ENCODE results near the gene TPST2. TPM values are rescaled to one million over a fixed set of nuclear protein-coding genes. Genes with fewer than 3 reads are reported as not detected.

TPST2 gene
- total RNA-seq, 1 experiment from 2014 or later: 50.1 TPM

- H3K27ac Mint-ChIP-seq: peak overlapping the region in 2 of 3 experiments; percentile 24 to 61; a peak in 2 of 7 replicates
- peaks cover 25% of the 10 kb centered on the region; the same call in 1 of the 2 replicates for H3K79me2 ChIP-seq (ENCODE audit: insufficient read depth, low read length)
- WGBS (ENCODE audit: extremely low coverage, insufficient read length, low lambda C conversion rate): no CpG with 5 or more reads among the region's 2 CpGs
Observed at GRCh38 chr22:26545385-26545784, 44.5 kb downstream of the TPST2 start.

More at GRCh38 chr22:26545385-26545784, 44.5 kb downstream of the TPST2 start:
- Histone ChIP-seq H3K9ac (ENCODE audit: extremely low read depth, insufficient read length, low read length) (no peak overlapping the region), H4K91ac (ENCODE audit: insufficient read length, low read depth, low read length) (no peak overlapping the region), H2BK20ac (ENCODE audit: low read depth, low read length, poor library complexity, severe bottlenecking) (no peak overlapping the region), H4K8ac (replicated peaks; ENCODE audit: insufficient read length, low read depth, low read length) (no peak overlapping the region), H2AK5ac (ENCODE audit: insufficient read length, low read length) (no peak overlapping the region), H2BK5ac (ENCODE audit: insufficient read length, low read length) (no peak overlapping the region), H3K18ac (ENCODE audit: insufficient read length, low read depth, low read length) (no peak overlapping the region), H3T11ph (ENCODE audit: low read length) (no peak overlapping the region), H3K79me1 (ENCODE audit: insufficient read depth, low read depth, low read length, poor library complexity, severe bottlenecking) (peaks cover 8% of the 10 kb centered on the region), H2AFZ (ENCODE audit: low read length) (no peak overlapping the region), H3K4me2 (ENCODE audit: insufficient read depth, insufficient read length, low read length) (no peak overlapping the region), H2BK12ac (ENCODE audit: insufficient read length, low read depth, low read length) (no peak overlapping the region), H4K5ac (ENCODE audit: insufficient read length, low read depth, low read length) (no peak overlapping the region), H4K20me1 (ENCODE audit: control insufficient read depth, insufficient read depth, insufficient read length) (no peaks in the 10 kb centered on the region), H3K14ac (ENCODE audit: insufficient read depth, low read length) (no peak overlapping the region), H3K27ac (ENCODE audit: insufficient read length, low read depth, low read length) (no peak overlapping the region), H3K4ac (ENCODE audit: low read depth, low read length) (no peak overlapping the region), H3K23ac (ENCODE audit: insufficient read length, low read depth, low read length) (no peak overlapping the region), H3K23me2 (ENCODE audit: insufficient read length, low read depth, low read length, poor library complexity, severe bottlenecking) (no peaks in the 10 kb centered on the region), H3K56ac (ENCODE audit: insufficient read length, low read depth, low read length) (no peak overlapping the region), H2BK120ac (ENCODE audit: low read depth, low read length, poor library complexity, severe bottlenecking) (no peak overlapping the region), H3K4me1 (ENCODE audit: insufficient read depth, low read length) (no peaks in the 10 kb centered on the region), H2BK15ac (ENCODE audit: low read depth, low read length) (no peak overlapping the region), H3K9me3 (ENCODE audit: control insufficient read depth, low read depth, low read length) (no peaks in the 10 kb centered on the region), H3K27me3 (ENCODE audit: insufficient read depth, low read length) (no peaks in the 10 kb centered on the region)
- TF ChIP-seq CTCF (conservative IDR thresholded peaks at IDR 0.05): no peak
- Mint-ChIP-seq H3K9me3 (no peaks in the 10 kb centered on the region), H3K36me3 (ENCODE audit: insufficient read depth in 1 of 3, low read depth in 3 of 3) (peaks cover 18 to 26% (median 18%) of the 10 kb centered on the region in 3 experiments), H3K4me3 (no peak overlapping the region), H3K27me3 (ENCODE audit: low read depth) (no peaks in the 10 kb centered on the region), H3K4me1 (peaks cover 15 to 25% of the 10 kb centered on the region in 2 experiments)
- no peak for DNase-seq

All from H9 (cell line).